ENCODE results near the gene ASIC1.

The ASIC1 gene

DNA sequence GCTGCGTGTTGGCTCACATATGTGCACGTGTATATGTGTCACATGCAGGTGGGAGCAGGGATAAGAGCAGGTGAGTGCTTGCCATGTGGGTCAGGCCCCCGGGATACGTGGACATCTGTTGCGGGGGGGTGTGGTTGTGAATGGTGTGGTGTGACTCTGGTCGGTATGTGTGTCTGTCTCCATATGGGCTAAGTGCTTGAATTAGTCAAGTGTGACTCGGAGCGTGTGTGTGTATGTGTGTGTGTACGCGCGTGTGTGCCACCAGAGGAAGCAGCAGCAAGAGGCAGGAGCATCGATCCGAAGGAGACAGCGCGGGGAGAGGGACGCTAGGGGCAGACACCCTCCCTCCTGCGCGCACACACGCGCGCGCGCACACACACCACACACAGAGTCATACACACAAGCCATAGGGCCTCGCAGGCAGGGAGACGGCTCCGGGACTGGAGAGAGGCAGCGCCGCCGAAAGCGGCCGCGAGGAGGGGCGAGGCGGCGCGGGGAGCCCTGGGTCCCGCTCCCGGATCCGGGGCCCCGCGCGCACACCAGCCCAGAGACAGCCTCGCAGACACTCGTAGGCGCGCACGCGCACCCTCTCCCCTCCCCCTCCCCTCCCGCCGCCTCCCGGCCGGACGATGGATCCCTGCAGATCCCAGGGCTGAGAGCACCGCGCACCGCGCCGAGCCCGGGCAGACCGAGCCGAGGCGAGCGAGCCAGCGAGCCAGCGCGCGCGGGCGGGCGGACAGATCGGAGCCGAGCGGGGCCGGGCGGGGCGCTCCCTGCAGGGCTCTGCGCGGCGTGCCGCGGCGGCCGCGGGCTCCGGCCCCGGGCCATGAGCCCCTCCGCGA is at the start of gene ASIC1:
Gene ASIC1, plus strand, starts transcription at position 597 of the 842 bp plus-strand sequence. CDS start 1,171 bp downstream, outside the sequence.
- Mint-ChIP-seq H3K4me1 (ENCODE audit: low read depth) (peaks cover 33% of the 10 kb centered on the region), H3K4me3 (peak within 1 kb of the TSS; percentile 90)

DNA sequence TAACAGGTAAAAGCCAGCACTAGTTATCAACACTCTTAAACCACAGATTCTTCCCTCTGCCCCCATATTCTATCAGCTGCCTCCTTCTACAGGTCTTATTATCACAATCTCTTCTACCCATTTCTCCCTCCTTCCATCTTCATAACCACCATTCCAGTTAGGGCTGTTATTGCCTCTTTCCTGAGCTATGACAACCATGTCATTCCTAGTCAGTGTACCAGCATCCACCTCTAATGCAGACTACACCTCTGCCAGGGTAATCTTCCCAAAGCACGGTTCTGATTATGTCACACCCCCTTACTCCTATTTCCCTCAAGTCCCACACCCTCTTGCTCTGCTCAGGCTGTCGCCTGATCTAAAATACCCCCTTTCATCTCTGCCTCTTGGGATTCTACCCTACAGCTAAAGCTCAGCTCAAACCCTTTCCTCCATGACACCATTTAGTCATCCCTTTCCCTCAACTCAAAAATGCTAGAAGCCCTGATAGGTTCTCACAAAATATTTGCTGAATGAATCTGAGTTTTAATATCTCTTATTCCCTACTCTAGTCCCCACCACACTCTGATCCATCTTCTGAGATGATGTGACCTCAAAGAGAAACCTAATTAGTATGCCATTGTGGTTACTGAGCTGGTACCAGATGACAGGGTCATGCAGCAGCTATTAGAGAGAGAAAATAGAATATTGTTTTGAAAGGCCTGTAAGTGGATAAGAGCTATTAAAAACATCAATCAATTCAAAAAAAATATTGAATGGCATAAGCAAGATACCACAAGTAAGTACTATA is 43.8 kb upstream of the ASIC1 start:
- H3K27ac Mint-ChIP-seq = peak overlapping the region; percentile 61
- peaks cover 25% of the 10 kb centered on the region for H3K36me3 Mint-ChIP-seq (ENCODE audit: low read depth)
- peaks cover 16% of the 10 kb centered on the region for H3K4me1 Mint-ChIP-seq (ENCODE audit: low read depth)
- no peak overlapping the region for H3K4me3 Mint-ChIP-seq
- H3K27me3 Mint-ChIP-seq (ENCODE audit: low read depth) = no peaks in the 10 kb centered on the region
- H3K9me3 Mint-ChIP-seq = no peaks in the 10 kb centered on the region

More for the DNA sequence above, at the start of gene ASIC1:
- Mint-ChIP-seq H3K9me3 (no peaks in the 10 kb centered on the region), H3K27ac (peak within 1 kb of the TSS; percentile 18), H3K36me3 (ENCODE audit: low read depth) (no peaks in the 10 kb centered on the region), H3K27me3 (ENCODE audit: low read depth) (peaks cover 56% of the 10 kb centered on the region)

DNA sequence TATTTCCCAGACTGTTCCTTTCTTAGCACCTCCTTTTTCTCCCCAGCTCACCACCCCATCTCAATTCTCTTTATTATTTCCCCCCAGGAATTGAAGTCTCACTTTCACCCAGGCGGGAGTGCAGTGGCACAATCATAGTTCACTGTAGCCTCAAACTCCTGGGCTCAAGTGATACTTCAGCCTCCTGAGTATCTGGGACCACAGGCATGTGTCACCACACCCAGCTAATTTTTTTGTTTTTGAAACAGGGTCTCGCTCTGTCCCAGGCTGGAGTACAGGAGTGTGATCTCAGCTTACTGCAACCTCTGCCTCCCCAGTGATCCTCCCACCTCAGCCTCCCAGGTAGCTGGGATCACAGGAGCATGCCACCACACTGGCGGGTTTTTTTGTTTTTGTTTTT is 43.1 kb upstream of the ASIC1 start:
- H3K4me1 Mint-ChIP-seq (ENCODE audit: low read depth) = peaks cover 21% of the 10 kb centered on the region
- H3K9me3 Mint-ChIP-seq = no peaks in the 10 kb centered on the region
- H3K4me3 Mint-ChIP-seq = no peak overlapping the region
- peaks cover 27% of the 10 kb centered on the region for H3K36me3 Mint-ChIP-seq (ENCODE audit: low read depth)
- no peaks in the 10 kb centered on the region for H3K27me3 Mint-ChIP-seq (ENCODE audit: low read depth)
- H3K27ac Mint-ChIP-seq = no peak overlapping the region

DNA sequence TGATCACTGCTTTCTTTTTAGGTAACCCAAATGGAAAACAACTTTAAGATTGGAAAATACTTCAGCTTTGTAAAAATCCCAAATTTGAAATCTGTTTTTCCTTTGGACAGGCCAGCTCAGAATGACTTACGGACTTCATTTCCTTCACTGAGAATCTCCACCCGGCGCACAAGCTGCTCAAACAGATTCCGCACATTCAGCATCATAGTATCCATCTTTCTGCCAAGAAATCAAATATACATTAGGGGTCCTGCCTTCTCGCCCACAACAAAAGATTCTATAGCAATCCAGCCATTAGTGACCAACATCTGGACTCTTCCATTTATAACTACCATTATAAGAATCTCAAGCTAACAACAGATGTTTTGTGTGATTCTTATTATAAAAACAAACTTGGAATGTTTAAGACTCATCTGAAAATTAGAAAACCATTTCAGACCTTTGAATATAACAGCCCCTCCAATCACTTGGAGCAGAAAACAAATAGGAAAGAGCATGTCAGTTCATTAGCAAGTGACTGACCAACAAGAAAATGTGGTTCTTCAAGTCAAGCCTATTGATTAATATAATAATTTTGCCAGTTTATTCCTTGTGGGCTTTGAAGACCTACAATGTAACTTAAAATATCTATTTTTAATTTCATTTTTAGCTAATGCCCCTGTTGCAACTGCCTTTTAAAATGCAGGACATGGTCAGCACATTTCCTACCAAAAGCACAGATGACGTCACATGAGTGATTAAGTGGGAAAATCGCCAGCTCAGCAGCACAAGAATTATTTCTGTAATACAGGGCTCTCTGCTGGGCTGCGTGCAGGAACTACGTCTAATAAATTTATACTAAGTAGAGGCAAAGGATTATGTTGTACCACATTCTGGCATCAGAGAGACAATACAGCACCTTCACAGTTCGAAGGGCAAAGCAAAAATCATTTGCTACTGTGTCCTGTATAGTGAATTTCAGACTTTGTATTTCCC is 40.6 kb upstream of the ASIC1 start:
- Mint-ChIP-seq H3K36me3 (ENCODE audit: low read depth) (peaks cover 26% of the 10 kb centered on the region), H3K4me1 (ENCODE audit: low read depth) (peaks cover 30% of the 10 kb centered on the region), H3K27ac (no peak overlapping the region), H3K4me3 (no peak overlapping the region), H3K27me3 (ENCODE audit: low read depth) (no peaks in the 10 kb centered on the region), H3K9me3 (no peaks in the 10 kb centered on the region)

DNA sequence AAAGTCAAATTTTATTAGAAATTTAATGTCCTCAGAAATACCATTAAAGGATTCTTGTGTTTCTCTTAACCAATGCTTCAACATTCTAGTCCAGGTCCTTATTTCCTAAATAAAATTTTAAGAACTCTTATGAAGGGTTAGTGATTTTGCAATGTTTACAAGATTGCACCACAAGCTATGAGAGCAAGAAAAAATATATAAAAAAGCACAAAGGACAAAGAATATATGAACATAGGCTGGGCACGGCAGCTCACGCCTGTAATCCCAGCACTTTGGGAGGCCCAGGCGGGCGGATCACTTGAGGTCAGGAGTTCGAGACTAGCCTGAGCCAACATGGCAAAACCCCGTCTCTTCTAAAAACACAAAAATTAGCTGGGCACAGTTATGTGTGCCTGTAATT is 39.8 kb upstream of the ASIC1 start:
- Mint-ChIP-seq H3K36me3 (ENCODE audit: low read depth) (peaks cover 28% of the 10 kb centered on the region), H3K27ac (no peak overlapping the region), H3K4me3 (no peak overlapping the region), H3K27me3 (ENCODE audit: low read depth) (no peaks in the 10 kb centered on the region), H3K9me3 (no peaks in the 10 kb centered on the region), H3K4me1 (ENCODE audit: low read depth) (peaks cover 32% of the 10 kb centered on the region)

DNA sequence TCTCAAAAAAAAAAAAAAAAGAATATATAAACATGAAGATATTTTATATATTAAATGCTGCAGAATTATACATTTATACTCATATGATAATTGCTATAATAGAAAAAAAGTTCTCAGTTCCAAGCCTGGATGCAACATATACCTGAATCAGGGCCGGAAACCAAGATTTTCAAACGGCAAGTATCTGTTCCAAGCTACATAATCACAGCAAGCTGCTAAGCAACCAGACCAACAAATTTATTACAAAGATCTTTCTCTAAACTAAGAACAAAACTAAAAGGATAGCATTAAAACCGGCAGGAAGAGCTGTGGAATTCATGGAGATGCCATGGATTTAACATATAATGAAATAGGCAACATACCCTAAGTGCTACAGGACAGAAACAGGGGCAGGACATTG is 39.2 kb upstream of the ASIC1 start:
- H3K27ac Mint-ChIP-seq = no peak overlapping the region
- peaks cover 36% of the 10 kb centered on the region for H3K4me1 Mint-ChIP-seq (ENCODE audit: low read depth)
- no peak overlapping the region for H3K4me3 Mint-ChIP-seq
- H3K27me3 Mint-ChIP-seq (ENCODE audit: low read depth) = no peaks in the 10 kb centered on the region
- H3K36me3 Mint-ChIP-seq (ENCODE audit: low read depth) = peaks cover 30% of the 10 kb centered on the region
- H3K9me3 Mint-ChIP-seq = no peaks in the 10 kb centered on the region

DNA sequence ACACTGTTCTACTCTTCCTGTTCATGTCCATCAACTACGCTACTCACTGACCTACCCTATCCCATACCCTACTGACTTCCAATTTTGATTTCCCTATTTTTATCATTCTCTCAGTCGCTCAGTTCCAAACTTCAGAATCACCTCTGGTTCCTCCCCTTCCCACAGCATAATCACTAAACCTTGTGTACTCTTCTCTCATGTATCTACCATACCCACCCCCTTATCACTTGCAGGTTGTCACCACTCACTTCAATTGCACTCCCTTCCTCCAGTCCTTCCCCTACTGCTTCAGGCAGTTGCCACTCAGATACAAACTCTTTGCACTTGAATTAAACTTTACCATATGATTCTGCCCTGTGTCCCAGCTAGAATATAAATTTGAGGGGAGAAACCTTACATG is 38.4 kb upstream of the ASIC1 start:
- peak overlapping the region; percentile 3 for H3K27ac Mint-ChIP-seq
- H3K4me1 Mint-ChIP-seq (ENCODE audit: low read depth) = peaks cover 34% of the 10 kb centered on the region
- no peaks in the 10 kb centered on the region for H3K9me3 Mint-ChIP-seq
- peaks cover 22% of the 10 kb centered on the region for H3K36me3 Mint-ChIP-seq (ENCODE audit: low read depth)
- no peak overlapping the region for H3K4me3 Mint-ChIP-seq
- no peaks in the 10 kb centered on the region for H3K27me3 Mint-ChIP-seq (ENCODE audit: low read depth)

DNA sequence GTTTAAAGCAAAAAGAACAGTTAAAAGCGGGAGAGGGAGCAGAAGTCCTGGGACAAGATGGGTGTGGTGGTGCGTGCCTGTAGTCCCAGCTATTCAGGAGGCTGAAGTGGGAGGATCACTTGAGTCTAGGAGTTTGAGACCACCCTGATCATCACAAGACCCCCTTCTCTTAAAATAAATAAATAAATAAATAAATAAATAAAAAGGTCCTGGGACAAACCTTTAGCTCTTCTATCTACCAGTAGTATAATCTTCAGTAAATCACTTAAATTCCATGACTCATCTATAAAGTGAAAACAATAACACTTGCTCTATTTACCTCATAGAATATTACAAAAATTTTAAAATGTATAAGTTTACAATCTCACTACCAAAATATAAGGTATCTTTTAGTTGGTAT is 37.9 kb upstream of the ASIC1 start:
- Mint-ChIP-seq H3K4me3 (no peak overlapping the region), H3K9me3 (no peaks in the 10 kb centered on the region), H3K27ac (no peak overlapping the region), H3K36me3 (ENCODE audit: low read depth) (peaks cover 17% of the 10 kb centered on the region), H3K27me3 (ENCODE audit: low read depth) (no peaks in the 10 kb centered on the region), H3K4me1 (ENCODE audit: low read depth) (peaks cover 34% of the 10 kb centered on the region)

DNA sequence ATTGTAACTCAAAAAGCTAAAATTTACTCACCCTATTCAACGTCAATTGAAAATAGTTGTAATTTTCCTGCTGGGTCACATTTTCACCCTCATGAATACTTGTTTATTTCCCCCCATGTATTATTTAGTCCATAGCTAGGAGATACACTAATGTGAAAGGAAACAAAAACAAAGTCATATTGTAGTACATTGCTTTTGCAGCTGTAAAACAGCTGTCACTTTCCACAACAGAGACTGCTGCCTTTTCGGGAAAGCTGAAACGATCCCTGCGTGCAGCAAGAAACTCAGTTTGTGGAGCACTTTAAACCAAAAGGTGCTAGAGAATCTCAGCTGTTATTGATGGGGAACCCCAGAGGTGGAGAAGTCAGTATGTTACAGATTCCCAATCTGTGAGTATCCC is 36.4 kb upstream of the ASIC1 start:
- Mint-ChIP-seq H3K27me3 (ENCODE audit: low read depth) (no peaks in the 10 kb centered on the region), H3K27ac (no peak overlapping the region), H3K9me3 (peaks cover 2% of the 10 kb centered on the region), H3K4me1 (ENCODE audit: low read depth) (peaks cover 40% of the 10 kb centered on the region), H3K4me3 (no peak overlapping the region), H3K36me3 (ENCODE audit: low read depth) (peaks cover 22% of the 10 kb centered on the region)

DNA sequence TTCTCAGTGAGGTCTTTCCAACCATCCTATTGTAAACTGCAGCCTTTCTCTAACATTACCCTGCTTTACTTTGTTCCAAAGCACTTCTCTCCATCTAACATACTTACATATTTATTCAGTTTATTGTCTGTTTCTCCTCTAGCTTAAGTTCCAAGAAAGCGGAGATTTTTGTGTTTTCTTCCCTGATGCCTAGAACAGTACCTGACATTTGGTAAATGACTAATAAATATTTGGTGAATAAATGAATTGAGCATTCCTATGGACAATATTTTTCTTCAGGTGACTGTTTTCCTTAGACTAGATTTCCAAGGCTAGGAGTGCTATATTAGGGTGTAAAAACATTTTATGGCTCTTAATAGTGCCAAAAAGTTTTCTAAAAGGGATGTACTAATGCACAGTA is 34.5 kb upstream of the ASIC1 start:
- peaks cover 18% of the 10 kb centered on the region for H3K36me3 Mint-ChIP-seq (ENCODE audit: low read depth)
- H3K27ac Mint-ChIP-seq = peak overlapping the region; percentile 28
- no peaks in the 10 kb centered on the region for H3K27me3 Mint-ChIP-seq (ENCODE audit: low read depth)
- peaks cover 40% of the 10 kb centered on the region for H3K4me1 Mint-ChIP-seq (ENCODE audit: low read depth)
- H3K4me3 Mint-ChIP-seq = no peak overlapping the region
- H3K9me3 Mint-ChIP-seq = peaks cover 2% of the 10 kb centered on the region

DNA sequence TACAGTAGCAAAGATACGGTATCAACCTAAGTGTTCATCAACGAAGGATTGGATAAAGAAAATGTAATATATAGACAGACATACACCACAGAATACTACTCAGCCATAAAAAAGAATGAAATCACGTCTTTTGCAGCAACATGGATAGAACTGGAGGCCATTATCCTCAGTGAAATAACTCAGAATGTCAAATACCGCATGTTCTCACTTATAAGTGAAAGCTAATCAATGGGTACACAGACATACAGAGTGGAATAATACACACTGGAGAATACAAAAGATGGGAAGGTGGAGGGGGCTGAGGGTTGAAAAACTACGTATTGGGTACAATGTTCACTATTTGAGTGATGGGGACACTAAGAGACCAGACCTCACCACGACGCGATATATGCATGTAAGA is 33.2 kb upstream of the ASIC1 start:
- Mint-ChIP-seq H3K36me3 (ENCODE audit: low read depth) (peaks cover 16% of the 10 kb centered on the region), H3K27ac (peak overlapping the region; percentile 95), H3K27me3 (ENCODE audit: low read depth) (no peaks in the 10 kb centered on the region)

DNA sequence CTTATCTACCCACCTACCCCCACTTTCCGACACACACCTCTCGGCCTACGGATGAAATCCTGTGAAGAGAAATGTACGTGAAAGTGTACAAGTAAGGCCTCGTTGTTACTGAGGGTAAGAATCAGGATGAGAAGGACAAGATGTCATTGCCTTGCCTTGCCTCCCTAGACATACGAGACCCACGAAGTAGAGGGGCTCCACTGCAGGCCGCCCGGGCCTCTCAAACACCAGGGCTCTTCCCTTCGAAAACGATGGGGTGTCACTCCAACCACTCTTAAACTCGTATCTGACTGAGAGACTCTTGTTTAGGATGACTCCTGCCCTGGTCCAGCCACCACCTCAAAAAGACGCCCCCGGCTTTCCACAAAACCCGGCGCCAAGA is 32.6 kb upstream of the ASIC1 start:
- Mint-ChIP-seq H3K4me3 (peak overlapping the region; percentile 98), H3K4me1 (ENCODE audit: low read depth) (peaks cover 35% of the 10 kb centered on the region), H3K27ac (peak overlapping the region; percentile 95)

More for the DNA sequence above, 33.2 kb upstream of the ASIC1 start:
- peaks cover 2% of the 10 kb centered on the region for H3K9me3 Mint-ChIP-seq
- peaks cover 36% of the 10 kb centered on the region for H3K4me1 Mint-ChIP-seq (ENCODE audit: low read depth)
- peak overlapping the region; percentile 98 for H3K4me3 Mint-ChIP-seq

DNA sequence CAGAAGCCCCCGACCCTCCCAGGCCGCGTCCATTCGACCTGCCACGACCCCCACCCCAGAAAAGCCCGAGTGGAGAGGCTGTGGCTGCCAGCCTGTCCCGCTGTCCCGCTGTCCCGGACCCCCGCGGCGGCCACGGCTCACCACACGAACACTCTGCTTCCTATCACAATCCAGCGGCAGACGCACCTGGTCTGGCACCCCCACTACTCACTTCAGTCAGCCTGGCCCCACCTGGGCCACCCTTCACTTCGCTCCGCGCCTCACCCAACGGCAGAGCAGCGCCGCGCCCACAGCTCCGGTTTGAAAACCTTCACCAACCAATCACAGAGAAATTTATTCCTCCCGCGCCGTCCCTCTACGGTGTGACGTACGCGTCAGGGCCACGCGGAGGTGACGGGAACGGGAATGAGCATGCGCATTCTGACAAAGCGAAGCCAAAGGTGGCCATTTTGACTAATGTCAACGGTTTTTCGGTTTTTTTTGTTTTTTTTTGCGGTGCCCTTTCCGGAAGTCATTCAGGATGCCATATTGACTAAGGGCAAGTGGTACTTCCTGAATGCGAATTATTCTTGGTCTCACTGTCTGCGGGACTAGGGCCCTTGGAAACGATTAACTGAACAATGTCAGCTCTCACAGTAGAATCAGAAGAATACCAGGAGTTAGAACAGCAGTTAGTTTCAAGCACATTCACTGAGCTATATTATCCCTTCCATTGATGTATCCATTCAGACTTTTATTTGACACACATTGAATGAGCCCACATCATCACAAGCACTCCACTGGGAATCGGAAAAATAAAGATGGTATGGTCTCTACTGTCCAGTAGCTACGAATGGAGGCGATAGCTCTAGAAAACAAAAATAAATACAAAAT is 32.0 kb upstream of the ASIC1 start, which contains the start of gene RACGAP1:
Gene RACGAP1, minus strand, starts transcription at position 308 of the 873 bp plus-strand sequence. CDS start 8,779 bp downstream, outside the sequence.
- H3K27me3 Mint-ChIP-seq (ENCODE audit: low read depth) = peaks cover 5% of the 10 kb centered on the region
- H3K36me3 Mint-ChIP-seq (ENCODE audit: low read depth) = peaks cover 16% of the 10 kb centered on the region
- H3K4me3 Mint-ChIP-seq = peak within 1 kb of the TSS; percentile 98
- peaks cover 33% of the 10 kb centered on the region for H3K4me1 Mint-ChIP-seq (ENCODE audit: low read depth)
- H3K9me3 Mint-ChIP-seq = peaks cover 2% of the 10 kb centered on the region
- peak within 1 kb of the TSS; percentile 95 for H3K27ac Mint-ChIP-seq

More for the DNA sequence above, 32.6 kb upstream of the ASIC1 start:
- Mint-ChIP-seq H3K9me3 (peaks cover 2% of the 10 kb centered on the region), H3K36me3 (ENCODE audit: low read depth) (peaks cover 16% of the 10 kb centered on the region), H3K27me3 (ENCODE audit: low read depth) (no peaks in the 10 kb centered on the region)
